Measurements from ENCODE around the gene PNLIP.

PNLIP gene

DNA sequence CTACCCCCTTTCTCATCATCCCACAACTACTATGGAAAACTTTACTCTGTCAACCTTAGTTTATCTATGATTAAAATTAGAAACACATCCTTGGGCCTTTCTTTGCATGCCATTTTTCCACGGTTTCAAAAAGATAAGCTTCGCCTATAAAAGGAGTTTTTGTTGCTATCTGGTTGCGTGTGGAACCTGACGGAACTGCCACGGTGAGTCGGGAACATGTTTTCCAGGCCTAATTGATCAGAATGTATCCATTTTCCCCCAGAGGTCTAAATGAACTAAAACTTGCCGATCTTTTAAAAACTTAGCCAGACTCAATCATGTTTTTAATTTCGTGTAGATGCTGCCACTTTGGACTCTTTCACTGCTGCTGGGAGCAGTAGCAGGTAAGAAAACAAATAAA lies at the start of gene PNLIP:
TSS of gene PNLIP (plus strand) at position 176 of the 400 bp plus-strand sequence. CDS start at position 338, 162 bp downstream.
- in situ Hi-C loops (cut with MboI; ENCODE audit: low sequenced_read_pairs), result no loop called here

DNA sequence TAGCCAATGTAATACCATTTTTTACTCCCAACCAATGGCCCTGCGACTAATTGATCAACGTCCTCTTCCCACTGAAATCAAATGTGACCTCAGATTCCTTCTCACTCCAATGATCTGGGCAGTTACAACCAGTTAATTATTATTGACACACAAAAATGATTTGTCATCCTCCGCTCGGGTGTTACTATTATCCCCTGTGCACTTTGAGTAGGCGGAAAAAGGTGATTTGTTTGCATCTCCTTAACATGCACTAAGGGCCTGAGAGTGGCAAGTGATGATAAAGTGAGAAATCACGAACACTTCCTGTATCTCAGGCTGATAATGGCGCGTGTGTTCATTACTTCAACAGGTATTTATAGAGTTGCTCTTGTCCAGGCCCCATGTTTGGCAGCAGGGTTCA lies 40.9 kb upstream of the PNLIP start:
- in situ Hi-C loops (cut with MboI; ENCODE audit: low sequenced_read_pairs), result no loop called here

DNA sequence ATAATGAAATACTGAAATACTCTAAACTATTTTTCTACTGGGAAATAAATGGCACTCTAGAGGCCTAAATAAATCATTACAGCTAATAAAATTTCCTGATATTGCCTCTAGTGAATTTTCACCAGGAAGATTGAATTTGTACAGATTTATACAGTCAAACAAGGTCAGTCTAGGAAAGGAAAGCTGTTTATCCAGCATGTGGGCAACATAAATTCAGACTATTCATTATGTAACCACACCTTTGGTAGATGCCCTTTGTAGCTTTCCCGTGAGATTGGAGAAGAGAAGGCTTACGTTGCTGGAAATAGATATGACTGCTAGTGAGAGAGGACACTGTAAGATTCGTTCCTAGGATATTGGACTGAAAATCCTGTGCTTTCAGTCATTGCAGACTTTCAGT lies 35.2 kb upstream of the PNLIP start:
- in situ Hi-C loops (cut with MboI; ENCODE audit: low sequenced_read_pairs), result no loop called here

- in situ Hi-C loops (cut with MboI; ENCODE audit: low sequenced_read_pairs), result no loop called here
These were observed 34.4 kb upstream of the PNLIP start for GRCh38 chr10:116511365-116511764.

GRCh38 chr10:116521424-116522290 lies 24.1 kb upstream of the PNLIP start:
- in situ Hi-C loops (cut with MboI; ENCODE audit: low sequenced_read_pairs), result no loop called here

DNA sequence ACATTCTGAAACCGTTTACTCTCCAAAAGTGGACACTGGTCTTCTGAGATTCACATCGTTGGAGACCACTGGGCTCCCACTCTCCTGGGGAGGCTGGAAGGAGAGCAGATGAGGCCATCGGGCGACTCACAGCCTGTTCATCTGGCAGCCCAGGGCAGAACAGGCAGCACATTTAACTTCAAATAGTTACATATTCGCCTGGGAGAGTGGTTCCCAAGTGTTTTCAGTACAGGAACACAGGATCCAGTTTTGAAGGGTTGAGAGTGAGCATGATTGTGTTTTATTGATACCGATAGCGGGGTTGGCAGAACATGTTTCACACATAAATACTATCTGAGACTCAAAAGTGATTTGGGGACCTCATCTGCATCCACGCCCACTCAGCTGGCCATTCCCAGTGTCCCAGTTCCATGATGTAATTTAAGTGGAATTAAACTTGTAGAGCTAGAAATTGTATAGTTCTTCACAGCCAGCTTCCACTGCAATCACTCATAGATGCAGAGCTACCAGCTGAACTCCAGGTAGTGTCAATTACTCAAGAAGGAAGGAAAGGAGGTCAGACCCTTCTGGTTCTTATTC lies 22.8 kb upstream of the PNLIP start:
- in situ Hi-C loops (cut with MboI; ENCODE audit: low sequenced_read_pairs), result no loop called here

- in situ Hi-C loops (cut with MboI; ENCODE audit: low sequenced_read_pairs), result no loop called here
These were observed 21.0 kb upstream of the PNLIP start for GRCh38 chr10:116524736-116525135.

GRCh38 chr10:116526219-116526618 lies 19.5 kb upstream of the PNLIP start:
- in situ Hi-C loops (cut with MboI; ENCODE audit: low sequenced_read_pairs), result no loop called here

GRCh38 chr10:116536810-116537209 lies 8.9 kb upstream of the PNLIP start:
- in situ Hi-C loops (cut with MboI; ENCODE audit: low sequenced_read_pairs), result no loop called here

DNA sequence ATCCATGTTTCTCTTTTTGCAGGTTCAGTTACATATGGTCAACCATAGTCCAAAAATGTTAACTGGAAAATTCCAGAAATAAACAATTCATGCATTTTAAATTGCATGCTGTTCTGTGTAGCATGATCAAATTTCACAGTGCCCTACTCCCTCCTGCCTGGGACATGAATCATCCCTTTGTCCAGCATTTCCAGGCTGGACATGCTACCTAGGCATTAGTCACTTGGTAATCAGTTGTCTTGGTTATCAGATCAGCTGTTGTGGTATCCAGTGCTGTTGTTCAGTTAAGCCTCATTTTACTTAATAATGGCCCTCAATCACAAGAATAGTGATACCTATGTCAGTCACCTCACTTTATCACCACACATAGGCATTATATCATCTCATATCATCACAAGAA lies 7.3 kb upstream of the PNLIP start:
- in situ Hi-C loops (cut with MboI; ENCODE audit: low sequenced_read_pairs), result no loop called here

GRCh38 chr10:116538992-116539391 lies 6.7 kb upstream of the PNLIP start:
- in situ Hi-C loops (cut with MboI; ENCODE audit: low sequenced_read_pairs), result no loop called here

- in situ Hi-C loops (cut with MboI; ENCODE audit: low sequenced_read_pairs), result no loop called here
These were observed 4.9 kb upstream of the PNLIP start for GRCh38 chr10:116540814-116541213.

GRCh38 chr10:116542007-116542677 lies 3.6 kb upstream of the PNLIP start:
- in situ Hi-C loops (cut with MboI; ENCODE audit: low sequenced_read_pairs), result no loop called here

DNA sequence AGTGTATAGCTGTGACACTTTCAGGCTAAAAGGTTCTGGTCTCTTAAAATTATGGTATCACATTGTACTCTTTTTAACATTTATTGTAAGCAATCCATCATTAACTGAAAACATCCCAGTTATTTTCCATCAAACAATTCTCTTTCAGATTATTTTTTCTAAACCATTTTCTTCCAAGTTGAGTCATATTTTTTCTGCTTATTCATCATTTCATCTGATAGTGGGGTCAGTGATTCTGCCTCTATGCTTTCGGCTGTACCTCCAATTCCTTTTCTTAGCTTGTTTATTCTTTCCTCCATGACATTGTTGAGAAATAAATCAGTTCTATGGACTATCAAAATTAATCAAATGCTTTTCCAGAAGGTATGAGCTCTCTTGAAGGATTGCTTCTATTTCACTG lies 609 bp upstream of the PNLIP start:
- in situ Hi-C loops (cut with MboI; ENCODE audit: low sequenced_read_pairs), result no loop called here

- in situ Hi-C loops (cut with MboI; ENCODE audit: low sequenced_read_pairs), result no loop called here
These were observed 2.6 kb downstream of the PNLIP start for GRCh38 chr10:116548301-116548700.

DNA sequence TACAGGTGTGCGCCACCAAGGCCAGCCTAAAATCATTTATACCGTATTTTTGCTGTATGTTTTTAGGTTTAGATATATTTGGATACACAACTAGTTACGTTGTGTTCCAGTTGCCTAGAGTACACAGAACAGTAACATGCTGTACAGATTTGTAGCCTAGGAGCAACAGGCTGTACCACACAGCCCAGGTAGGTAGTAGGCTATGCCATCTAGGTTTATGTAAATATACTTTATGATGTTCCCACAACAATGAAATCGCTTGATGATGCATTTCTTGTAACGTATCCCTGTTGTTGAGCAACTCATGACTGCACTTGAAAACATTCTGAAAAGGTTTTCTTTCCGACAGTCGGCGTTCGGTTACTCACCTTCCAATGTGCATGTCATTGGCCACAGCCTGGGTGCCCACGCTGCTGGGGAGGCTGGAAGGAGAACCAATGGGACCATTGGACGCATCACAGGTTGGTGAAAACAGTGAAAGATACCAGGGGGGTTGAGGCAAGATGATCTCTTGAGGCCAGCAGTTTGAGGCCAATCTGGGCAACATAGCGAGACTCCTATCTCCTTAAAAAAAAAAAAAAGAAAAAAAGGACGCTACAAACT lies 7.7 kb downstream of the PNLIP start:
- in situ Hi-C loops (cut with MboI; ENCODE audit: low sequenced_read_pairs), result no loop called here

- in situ Hi-C loops (cut with MboI; ENCODE audit: low sequenced_read_pairs), result no loop called here
These were observed 8.9 kb downstream of the PNLIP start for GRCh38 chr10:116554628-116555027.

GRCh38 chr10:116555880-116556279 lies 10.1 kb downstream of the PNLIP start:
- in situ Hi-C loops (cut with MboI; ENCODE audit: low sequenced_read_pairs), result no loop called here

GRCh38 chr10:116557305-116557880 lies 11.7 kb downstream of the PNLIP start:
- in situ Hi-C loops (cut with MboI; ENCODE audit: low sequenced_read_pairs), result no loop called here

DNA sequence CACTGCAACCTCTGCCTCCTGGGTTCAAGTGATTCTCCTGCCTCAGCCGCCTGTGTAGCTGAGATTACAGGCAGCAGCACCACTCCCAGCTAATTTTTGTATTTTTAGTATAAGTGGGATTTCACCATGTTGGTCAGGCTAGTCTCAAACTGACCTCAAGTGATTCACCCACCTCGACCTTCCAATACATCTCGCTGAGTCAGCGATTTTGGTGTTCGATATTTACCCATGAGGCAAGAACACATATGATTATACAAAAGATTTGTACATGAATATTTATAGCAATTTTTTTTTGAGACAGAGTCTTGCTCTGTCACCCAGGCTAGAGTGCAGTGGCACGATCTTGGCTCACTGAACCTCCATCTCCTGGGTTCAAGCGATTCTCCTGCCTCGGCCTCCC lies 19.8 kb downstream of the PNLIP start:
- in situ Hi-C loops (cut with MboI; ENCODE audit: low sequenced_read_pairs), result no loop called here

- in situ Hi-C loops (cut with MboI; ENCODE audit: low sequenced_read_pairs), result no loop called here
These were observed 21.2 kb downstream of the PNLIP start for GRCh38 chr10:116566932-116567331.
